PC-3 (cell line): ENCODE results near the gene PKP3. TPM values are rescaled to one million over a fixed set of nuclear protein-coding genes. Genes with fewer than 3 reads are reported as not detected.

Experiments
- ATAC-seq: fragments of 200-7000 bp; cut with Tn5 transposase; 2 replicates; pipeline ENCODE4 v1.9.1; 2020; ENCODE audit warnings: mild to moderate bottlenecking, moderate library complexity
- BruUV-seq: library from RNA; stranded (reverse); fragments of 400-500 nt; replicated peaks from 2 replicates; lab custom pipeline; 2021; lab: Mats Ljungman, UMichigan
- CTCF ChIA-PET: fragments of 300-600 bp; sonication (Branson Sonifier 250); formaldehyde crosslinking; loops from one replicate; lab custom pipeline; 2022; ENCODE audit warnings: antibody characterized with exemption; lab: Charles Lee
- POLR2A ChIA-PET: fragments of 300-600 bp; sonication (Branson Sonifier 250); formaldehyde crosslinking; loops from one replicate; lab custom pipeline; 2022; ENCODE audit warnings: antibody characterized with exemption; ENCODE audit not compliant: unreplicated experiment; lab: Charles Lee
- DNase-seq: peaks from one replicate; pipeline ENCODE4 v3.0.0-alpha.2; 2015
- H2AFZ ChIP-seq: fragments of 300-600 bp; sonication (generic); 2 replicates; pipeline ENCODE4 v1.6.0; 2016; ENCODE audit warnings: antibody characterized with exemption, low read length
- H3F3A ChIP-seq: fragments of 300-600 bp; sonication (generic); one replicate; pipeline ENCODE4 v1.6.0; 2017; ENCODE audit warnings: antibody characterized with exemption, low read length, control low read depth, mild to moderate bottlenecking; ENCODE audit not compliant: unreplicated experiment
- H3K27ac ChIP-seq: fragments of 300-600 bp; sonication (generic); 2 replicates; pipeline ENCODE4 v1.5.1; 2016; ENCODE audit warnings: mild to moderate bottlenecking, low read length
- H3K27me3 ChIP-seq: fragments of 300-600 bp; sonication (generic); 2 replicates; pipeline ENCODE4 v1.6.1; 2016; ENCODE audit warnings: low read length, mixed read lengths
- H3K36me3 ChIP-seq: fragments of 300-600 bp; sonication (generic); 2 replicates; pipeline ENCODE4 v1.6.1; 2016; ENCODE audit warnings: low read depth, mixed run types, low read length, mixed read lengths
- H3K4me1 ChIP-seq: fragments of 300-600 bp; sonication (generic); 2 replicates; pipeline ENCODE4 v1.5.1; 2016; ENCODE audit warnings: low read length; ENCODE audit not compliant: insufficient read depth
- H3K4me2 ChIP-seq: fragments of 300-600 bp; sonication (generic); 2 replicates; pipeline ENCODE4 v1.6.0; 2016; ENCODE audit warnings: low read length
- H3K4me3 ChIP-seq: fragments of 300-600 bp; sonication (generic); 2 replicates; pipeline ENCODE4 v1.5.1; 2016; ENCODE audit warnings: mild to moderate bottlenecking, low read length, mixed read lengths
- H3K79me2 ChIP-seq: fragments of 300-600 bp; sonication (generic); 2 replicates; pipeline ENCODE4 v1.6.1; 2017; ENCODE audit warnings: low read length, mixed read lengths
- H3K9ac ChIP-seq: fragments of 300-600 bp; sonication (generic); 2 replicates; pipeline ENCODE4 v1.6.0; 2016; ENCODE audit warnings: mild to moderate bottlenecking, low read length
- H3K9me2 ChIP-seq: fragments of 300-600 bp; sonication (generic); replicated peaks from 2 replicates; pipeline ENCODE4 v1.6.1; 2016; ENCODE audit warnings: mixed run types, low read length, mixed read lengths
- H3K9me3 ChIP-seq: fragments of 300-600 bp; sonication (generic); 2 replicates; pipeline ENCODE4 v1.6.1; 2016; ENCODE audit warnings: low read length, mixed read lengths
- H4K20me1 ChIP-seq: fragments of 300-600 bp; sonication (generic); 2 replicates; pipeline ENCODE4 v1.6.1; 2016; ENCODE audit warnings: low read length, mixed read lengths
- EZH2 ChIP-seq: fragments of 300-600 bp; sonication (generic); IDR thresholded peaks from one replicate; pipeline ENCODE4 v1.6.1; 2017; ENCODE audit warnings: antibody characterized with exemption, mild to moderate bottlenecking, low read length; ENCODE audit not compliant: unreplicated experiment
- EZH2phosphoT487 ChIP-seq: fragments of 300-600 bp; sonication (generic); IDR thresholded peaks from 2 replicates; pipeline ENCODE4 v1.6.1; 2018; ENCODE audit warnings: mild to moderate bottlenecking, antibody characterized with exemption, low read length, borderline replicate concordance
- intact Hi-C: fragments of 100-400 bp; cut with micrococcal nuclease; formaldehyde crosslinking; loops from 2 replicates; pipeline ENCODE4 v1.9.0; 2023
- total RNA-seq: library from RNA; depleted of rRNA; stranded (reverse); fragments of >200 nt; gene quantifications from 2 replicates; pipeline ENCODE4 v1.2.3, GENCODE V29; 2014
- TF ChIP-seq, protein P1 (sequence below): fragments of 300-600 bp; sonication (generic); conservative IDR thresholded peaks from 2 replicates; pipeline ENCODE4 v1.5.1; 2017; ENCODE audit warnings: antibody characterized with exemption, low read depth, mild to moderate bottlenecking, low read length

PKP3 gene
- total RNA-seq, 1 experiment from 2014 or later = 218 TPM

GRCh38 chr11:408154-409007 lies 14.4 kb downstream of the PKP3 start:
- Histone ChIP-seq H3F3A (no peaks in the 10 kb centered on the region), H3K79me2 (peaks cover 4% of the 10 kb centered on the region; the same call in 1 of the 2 replicates), H3K9ac (no peak overlapping the region), H3K27me3 (no peaks in the 10 kb centered on the region), H3K4me3 (no peak overlapping the region), H3K36me3 (peaks cover 9% of the 10 kb centered on the region), H3K4me2 (no peak overlapping the region), H3K4me1 (peaks cover 7% of the 10 kb centered on the region; the same call in 1 of the 2 replicates), H2AFZ (no peak overlapping the region), H4K20me1 (no peaks in the 10 kb centered on the region), H3K9me3 (no peaks in the 10 kb centered on the region), H3K27ac (no peak overlapping the region), H3K9me2 (no peaks in the 10 kb centered on the region)
- intact Hi-C loops = no loop called here
- ATAC-seq = no peak
- DNase-seq = no peak
- CTCF ChIA-PET = no interaction called here
- TF ChIP-seq EZH2 = no peak
- TF ChIP-seq, protein P1, sequence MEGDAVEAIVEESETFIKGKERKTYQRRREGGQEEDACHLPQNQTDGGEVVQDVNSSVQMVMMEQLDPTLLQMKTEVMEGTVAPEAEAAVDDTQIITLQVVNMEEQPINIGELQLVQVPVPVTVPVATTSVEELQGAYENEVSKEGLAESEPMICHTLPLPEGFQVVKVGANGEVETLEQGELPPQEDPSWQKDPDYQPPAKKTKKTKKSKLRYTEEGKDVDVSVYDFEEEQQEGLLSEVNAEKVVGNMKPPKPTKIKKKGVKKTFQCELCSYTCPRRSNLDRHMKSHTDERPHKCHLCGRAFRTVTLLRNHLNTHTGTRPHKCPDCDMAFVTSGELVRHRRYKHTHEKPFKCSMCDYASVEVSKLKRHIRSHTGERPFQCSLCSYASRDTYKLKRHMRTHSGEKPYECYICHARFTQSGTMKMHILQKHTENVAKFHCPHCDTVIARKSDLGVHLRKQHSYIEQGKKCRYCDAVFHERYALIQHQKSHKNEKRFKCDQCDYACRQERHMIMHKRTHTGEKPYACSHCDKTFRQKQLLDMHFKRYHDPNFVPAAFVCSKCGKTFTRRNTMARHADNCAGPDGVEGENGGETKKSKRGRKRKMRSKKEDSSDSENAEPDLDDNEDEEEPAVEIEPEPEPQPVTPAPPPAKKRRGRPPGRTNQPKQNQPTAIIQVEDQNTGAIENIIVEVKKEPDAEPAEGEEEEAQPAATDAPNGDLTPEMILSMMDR = no peak
- no peak for TF ChIP-seq EZH2phosphoT487
- POLR2A ChIA-PET = no interaction called here
- BruUV-seq = no TSS peak

DNA sequence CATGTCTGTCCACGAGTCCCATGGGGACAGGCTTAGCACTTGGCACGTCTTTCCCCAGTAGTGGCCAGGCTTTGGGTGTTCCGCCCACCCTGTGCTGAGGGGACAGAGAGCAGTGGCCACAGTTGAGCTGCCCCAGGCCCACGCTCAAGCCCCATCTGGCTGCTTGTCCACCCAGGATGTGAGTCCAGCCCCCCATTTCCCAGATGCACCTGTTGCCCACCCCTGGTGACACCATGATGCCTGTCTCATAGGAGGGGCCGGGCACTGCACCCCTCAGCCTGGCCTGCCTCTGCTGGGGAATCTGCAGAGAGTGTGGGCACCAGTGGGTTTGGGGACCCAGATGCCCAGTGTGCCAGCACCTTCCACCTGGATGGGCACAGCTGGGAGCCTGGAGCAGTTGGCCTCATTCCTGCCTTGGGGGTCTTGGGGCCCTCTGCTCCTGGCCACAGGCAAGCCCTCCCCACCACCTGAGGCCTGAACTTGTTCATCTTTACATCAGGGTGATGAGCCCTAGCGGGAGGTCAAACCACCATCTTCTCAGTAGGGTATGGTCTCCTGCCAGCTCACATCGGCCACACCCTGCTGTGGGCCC lies 15.1 kb downstream of the PKP3 start:
- BruUV-seq = no TSS peak
- Histone ChIP-seq H3K9me3 (no peaks in the 10 kb centered on the region), H3K36me3 (peaks cover 2% of the 10 kb centered on the region), H2AFZ (no peak overlapping the region), H4K20me1 (no peaks in the 10 kb centered on the region), H3K9ac (no peak overlapping the region), H3K9me2 (no peaks in the 10 kb centered on the region), H3K4me3 (no peak overlapping the region), H3K4me1 (peaks cover 7% of the 10 kb centered on the region; the same call in 1 of the 2 replicates), H3F3A (no peaks in the 10 kb centered on the region), H3K4me2 (no peak overlapping the region), H3K27me3 (no peaks in the 10 kb centered on the region), H3K79me2 (peaks cover 4% of the 10 kb centered on the region; the same call in 1 of the 2 replicates), H3K27ac (no peak overlapping the region)
- ChIA-PET POLR2A (no interaction called here), CTCF (no interaction called here)
- intact Hi-C loops = no loop called here
- DNase-seq = no peak
- TF ChIP-seq, protein P1 = no peak
- TF ChIP-seq EZH2phosphoT487 (no peak), EZH2 (no peak)
- no peak for ATAC-seq
